Measurements from ENCODE around the gene UCN. TPM values are rescaled to one million over a fixed set of nuclear protein-coding genes. Genes with fewer than 3 reads are reported as not detected.

UCN gene
- total RNA-seq, 1 experiment from 2014 or later, result 1.5 TPM

DNA sequence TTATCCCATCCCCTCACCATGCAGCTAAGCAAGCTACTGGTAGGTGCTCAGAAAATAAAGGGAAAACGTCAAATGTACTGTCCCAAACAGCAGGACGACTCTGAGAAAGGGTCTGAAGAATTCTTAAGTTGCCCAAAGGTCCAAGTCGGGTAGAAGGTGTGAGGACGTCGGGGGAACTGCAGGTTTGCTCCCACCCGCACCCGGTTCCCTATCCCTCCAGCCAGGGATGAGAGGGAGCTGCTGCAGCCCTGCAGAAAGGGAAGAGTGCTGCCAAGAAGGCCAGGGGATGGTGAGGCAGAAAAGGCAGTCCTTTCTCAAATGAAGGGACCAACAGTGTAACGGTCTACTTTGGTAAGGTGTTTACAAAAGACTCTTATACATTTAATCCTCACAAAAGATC, 6.9 kb upstream of the UCN start:
- H3K4me1 ChIP-seq (ENCODE audit: insufficient read depth, low read length), result peaks cover 6% of the 10 kb centered on the region; the same call in 1 of the 2 replicates
- no peak overlapping the region for H2BK20ac ChIP-seq (ENCODE audit: low read depth, low read length, poor library complexity, severe bottlenecking)
- no peak overlapping the region for H3K4ac ChIP-seq (ENCODE audit: low read depth, low read length)
- H2AK5ac ChIP-seq (ENCODE audit: insufficient read length, low read length), result no peak overlapping the region
- no peaks in the 10 kb centered on the region for H3K9me3 Mint-ChIP-seq
- no peaks in the 10 kb centered on the region for H3K23me2 ChIP-seq (ENCODE audit: insufficient read length, low read depth, low read length, poor library complexity, severe bottlenecking)
- H3K14ac ChIP-seq (ENCODE audit: insufficient read depth, low read length), result no peak overlapping the region
- H3K4me2 ChIP-seq (ENCODE audit: insufficient read depth, insufficient read length, low read length), result no peak overlapping the region
- no peaks in the 10 kb centered on the region for H3K9me3 ChIP-seq (ENCODE audit: control insufficient read depth, low read depth, low read length)
- H2BK120ac ChIP-seq (ENCODE audit: low read depth, low read length, poor library complexity, severe bottlenecking), result no peak overlapping the region
- no peak overlapping the region for H3K4me3 Mint-ChIP-seq
- no peak overlapping the region for H4K8ac ChIP-seq (replicated peaks; ENCODE audit: insufficient read length, low read depth, low read length)
- peaks cover 8 to 9% of the 10 kb centered on the region in 2 experiments; a peak in 3 of 4 replicates for H3K4me1 Mint-ChIP-seq
- H3K79me1 ChIP-seq (ENCODE audit: insufficient read depth, low read depth, low read length, poor library complexity, severe bottlenecking), result no peaks in the 10 kb centered on the region
- H3K36me3 Mint-ChIP-seq (ENCODE audit: insufficient read depth in 1 of 3, low read depth in 3 of 3), result peaks cover 0 to 5% (median 5%) of the 10 kb centered on the region in 3 experiments; a peak in 4 of 7 replicates
- H3K18ac ChIP-seq (ENCODE audit: insufficient read length, low read depth, low read length), result no peak overlapping the region
- no peak overlapping the region for H2BK5ac ChIP-seq (ENCODE audit: insufficient read length, low read length)
- no peaks in the 10 kb centered on the region for H4K20me1 ChIP-seq (ENCODE audit: control insufficient read depth, insufficient read depth, insufficient read length)
- no peak overlapping the region for H3T11ph ChIP-seq (ENCODE audit: low read length)
- H3K27me3 ChIP-seq (ENCODE audit: insufficient read depth, low read length), result no peaks in the 10 kb centered on the region
- no peak overlapping the region for H4K91ac ChIP-seq (ENCODE audit: insufficient read length, low read depth, low read length)
- no peak overlapping the region for H3K9ac ChIP-seq (ENCODE audit: extremely low read depth, insufficient read length, low read length)
- H3K79me2 ChIP-seq (ENCODE audit: insufficient read depth, low read length), result no peaks in the 10 kb centered on the region
- H3K27ac ChIP-seq (ENCODE audit: insufficient read length, low read depth, low read length), result no peak overlapping the region
- WGBS (ENCODE audit: extremely low coverage, insufficient read length, low lambda C conversion rate), result no CpG with 5 or more reads among the region's 8 CpGs
- no peaks in the 10 kb centered on the region; the same call in none of the 2 replicates for H3K27me3 Mint-ChIP-seq (ENCODE audit: low read depth)
- H2BK15ac ChIP-seq (ENCODE audit: low read depth, low read length), result no peak overlapping the region
- no peak overlapping the region for H2BK12ac ChIP-seq (ENCODE audit: insufficient read length, low read depth, low read length)
- H3K23ac ChIP-seq (ENCODE audit: insufficient read length, low read depth, low read length), result no peak overlapping the region
- TF ChIP-seq, protein P1, sequence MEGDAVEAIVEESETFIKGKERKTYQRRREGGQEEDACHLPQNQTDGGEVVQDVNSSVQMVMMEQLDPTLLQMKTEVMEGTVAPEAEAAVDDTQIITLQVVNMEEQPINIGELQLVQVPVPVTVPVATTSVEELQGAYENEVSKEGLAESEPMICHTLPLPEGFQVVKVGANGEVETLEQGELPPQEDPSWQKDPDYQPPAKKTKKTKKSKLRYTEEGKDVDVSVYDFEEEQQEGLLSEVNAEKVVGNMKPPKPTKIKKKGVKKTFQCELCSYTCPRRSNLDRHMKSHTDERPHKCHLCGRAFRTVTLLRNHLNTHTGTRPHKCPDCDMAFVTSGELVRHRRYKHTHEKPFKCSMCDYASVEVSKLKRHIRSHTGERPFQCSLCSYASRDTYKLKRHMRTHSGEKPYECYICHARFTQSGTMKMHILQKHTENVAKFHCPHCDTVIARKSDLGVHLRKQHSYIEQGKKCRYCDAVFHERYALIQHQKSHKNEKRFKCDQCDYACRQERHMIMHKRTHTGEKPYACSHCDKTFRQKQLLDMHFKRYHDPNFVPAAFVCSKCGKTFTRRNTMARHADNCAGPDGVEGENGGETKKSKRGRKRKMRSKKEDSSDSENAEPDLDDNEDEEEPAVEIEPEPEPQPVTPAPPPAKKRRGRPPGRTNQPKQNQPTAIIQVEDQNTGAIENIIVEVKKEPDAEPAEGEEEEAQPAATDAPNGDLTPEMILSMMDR (conservative IDR thresholded peaks at IDR 0.05), result no peak
- DNase-seq, result no peak
- no peak overlapping the region for H2AFZ ChIP-seq (ENCODE audit: low read length)
- no peak overlapping the region for H3K56ac ChIP-seq (ENCODE audit: insufficient read length, low read depth, low read length)
- no peak overlapping the region for H4K5ac ChIP-seq (ENCODE audit: insufficient read length, low read depth, low read length)
- H3K27ac Mint-ChIP-seq, result no peak overlapping the region; a peak in 1 of 7 replicates

Measured in H9 (cell line).